ENCODE measurements around the gene NUCB2. TPM values are rescaled to one million over a fixed set of nuclear protein-coding genes. Genes with fewer than 3 reads are reported as not detected.

Gene NUCB2
- total and polyA plus RNA-seq, 2 of the 13 experiments (the other 11 are each of a cell fraction or from before 2014, with no cell fraction given): 54.2 to 82.4 TPM

DNA sequence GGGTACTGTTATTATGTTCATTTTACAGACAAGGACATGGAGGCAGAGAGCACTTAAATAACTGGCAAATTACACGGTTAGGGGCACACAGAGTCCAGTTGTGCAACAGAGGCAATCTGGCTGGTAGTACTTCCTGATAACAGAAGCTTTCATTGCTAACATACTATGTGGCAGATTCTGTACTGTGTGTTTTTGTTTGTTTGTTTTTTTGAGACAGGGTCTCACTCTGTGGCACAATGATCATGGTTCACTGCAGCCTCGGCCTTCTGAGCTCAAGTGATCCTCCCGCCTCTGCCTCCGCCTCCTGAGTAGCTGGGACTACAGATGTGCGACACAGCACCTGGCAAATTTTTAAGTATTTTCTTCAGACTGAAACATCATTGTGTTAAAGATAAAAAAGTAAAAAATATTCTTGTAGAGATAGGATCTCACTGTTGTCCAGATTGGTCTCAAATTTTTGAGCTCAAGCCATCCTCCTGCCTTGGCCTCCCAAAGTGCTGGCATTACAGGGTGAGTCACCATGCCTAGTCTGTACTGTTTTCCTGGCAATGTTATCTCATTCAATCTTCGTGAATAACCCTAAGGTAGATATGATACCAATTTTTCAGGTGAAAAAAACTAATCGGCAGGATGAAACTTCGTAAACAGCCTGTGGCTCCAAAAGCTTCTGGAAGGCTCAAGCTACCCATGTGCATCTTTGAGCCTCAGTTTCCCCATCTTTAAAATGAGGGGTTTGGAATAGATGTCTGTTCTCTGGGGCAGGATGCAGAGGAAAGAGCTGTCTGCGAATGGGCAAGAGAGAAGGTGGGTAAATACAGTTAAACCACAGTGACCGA, 921 bp upstream of the NUCB2 start:
- in situ Hi-C loops (cut with HindIII; ENCODE audit: extremely low pct_ligation_motif_present, low pct_unique_long_range_greater_than_20kb): no loop called here
- Histone ChIP-seq H2AFZ (ENCODE audit: low read length) (no peak overlapping the region), H3K9ac (ENCODE audit: insufficient read depth, low read depth, low read length) (peak overlapping the region; percentile 85), H3K36me3 (replicated peaks in 1 of 2; ENCODE audit: control insufficient read depth in 1 of 2, insufficient read depth in 2 of 2, low read length in 2 of 2) (no peaks in the 10 kb centered on the region), H3K4me2 (ENCODE audit: low read depth, low read length) (peak overlapping the region; percentile 91), H3K4me1 (ENCODE audit: insufficient read depth, low read length) (peaks cover 45% of the 10 kb centered on the region), H3K27ac (ENCODE audit: extremely low read length, insufficient read depth, low read length) (peak overlapping the region; percentile 87), H3K9me3 (ENCODE audit: low read length) (no peaks in the 10 kb centered on the region), H3K79me2 (ENCODE audit: insufficient read depth, low read length) (no peaks in the 10 kb centered on the region), H3K4me3 (replicated peaks in 1 of 3; ENCODE audit: insufficient read depth in 1 of 3, low read depth in 2 of 3, low read length in 3 of 3) (peak overlapping the region; percentile 83 to 95 (median 87)), H3K27me3 (ENCODE audit: control insufficient read depth in 1 of 2, insufficient read depth in 2 of 2, low read length in 2 of 2) (no peaks in the 10 kb centered on the region; a peak in 1 of 5 replicates), H4K20me1 (ENCODE audit: insufficient read depth, low read length) (no peaks in the 10 kb centered on the region)
- POLR2A ChIA-PET: interaction anchor here (0.6 to 4.2 kb wide), 4 partner anchors 59 to 77 kb away, joined by 3 to 13 read pairs (median 6); partner anchors contain the start of genes NCR3LG1 and PIK3C2A
- BruUV-seq (replicated peaks): TSS peak; percentile 92
- FAIRE-seq (no peak), ATAC-seq (peak; percentile 1; the same call in 1 of the 3 replicates), DNase-seq (ENCODE audit: low spot score) (peak; percentile 48)
- 4% methylated on average over 10 of the region's 10 CpGs for WGBS (ENCODE audit: low lambda C conversion rate)
- intact Hi-C loops (cut with micrococcal nuclease; ENCODE audit: unreplicated experiment): loop anchor here (2.0 kb wide), 2 partner anchors 67 to 77 kb away; no protein-coding TSS in a partner anchor
- CTCF ChIA-PET (ENCODE audit: low intra/inter-chr PET ratio, low total read pairs): no interaction called here
- no peak; the same call in 1 of the 2 replicates for TF ChIP-seq KAT8 (CRISPR knock-in tag; IDR thresholded peaks at IDR 0.05)
- no peak for TF ChIP-seq NBN (conservative IDR thresholded peaks at IDR 0.05)
- no peak for TF ChIP-seq KLF16 (CRISPR knock-in tag; IDR thresholded peaks at IDR 0.05)
- TF ChIP-seq MAFK (conservative IDR thresholded peaks at IDR 0.05 in 1 of 2, IDR thresholded peaks at IDR 0.05 in 1 of 2; ENCODE audit: low read length in 2 of 2): no peak
- TF ChIP-seq ZNF343 (CRISPR knock-in tag; IDR thresholded peaks at IDR 0.05): no peak
- TF ChIP-seq ZNF354B (CRISPR knock-in tag; IDR thresholded peaks at IDR 0.05): no peak
- TF ChIP-seq ZNF619 (CRISPR knock-in tag; IDR thresholded peaks at IDR 0.05): no peak
- TF ChIP-seq SIX4 (CRISPR knock-in tag; IDR thresholded peaks at IDR 0.05): no peak
- no peak; the same call in 1 of the 2 replicates for TF ChIP-seq ZNF563 (CRISPR knock-in tag; IDR thresholded peaks at IDR 0.05)
- TF ChIP-seq, protein P1, sequence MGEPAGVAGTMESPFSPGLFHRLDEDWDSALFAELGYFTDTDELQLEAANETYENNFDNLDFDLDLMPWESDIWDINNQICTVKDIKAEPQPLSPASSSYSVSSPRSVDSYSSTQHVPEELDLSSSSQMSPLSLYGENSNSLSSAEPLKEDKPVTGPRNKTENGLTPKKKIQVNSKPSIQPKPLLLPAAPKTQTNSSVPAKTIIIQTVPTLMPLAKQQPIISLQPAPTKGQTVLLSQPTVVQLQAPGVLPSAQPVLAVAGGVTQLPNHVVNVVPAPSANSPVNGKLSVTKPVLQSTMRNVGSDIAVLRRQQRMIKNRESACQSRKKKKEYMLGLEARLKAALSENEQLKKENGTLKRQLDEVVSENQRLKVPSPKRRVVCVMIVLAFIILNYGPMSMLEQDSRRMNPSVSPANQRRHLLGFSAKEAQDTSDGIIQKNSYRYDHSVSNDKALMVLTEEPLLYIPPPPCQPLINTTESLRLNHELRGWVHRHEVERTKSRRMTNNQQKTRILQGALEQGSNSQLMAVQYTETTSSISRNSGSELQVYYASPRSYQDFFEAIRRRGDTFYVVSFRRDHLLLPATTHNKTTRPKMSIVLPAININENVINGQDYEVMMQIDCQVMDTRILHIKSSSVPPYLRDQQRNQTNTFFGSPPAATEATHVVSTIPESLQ (CRISPR knock-in tag; conservative IDR thresholded peaks at IDR 0.05): no peak
- no peak for TF ChIP-seq SMAD9 (CRISPR knock-in tag; IDR thresholded peaks at IDR 0.05)
- no peak for TF ChIP-seq HOXD1 (CRISPR knock-in tag; IDR thresholded peaks at IDR 0.05)
- TF ChIP-seq, protein P2, sequence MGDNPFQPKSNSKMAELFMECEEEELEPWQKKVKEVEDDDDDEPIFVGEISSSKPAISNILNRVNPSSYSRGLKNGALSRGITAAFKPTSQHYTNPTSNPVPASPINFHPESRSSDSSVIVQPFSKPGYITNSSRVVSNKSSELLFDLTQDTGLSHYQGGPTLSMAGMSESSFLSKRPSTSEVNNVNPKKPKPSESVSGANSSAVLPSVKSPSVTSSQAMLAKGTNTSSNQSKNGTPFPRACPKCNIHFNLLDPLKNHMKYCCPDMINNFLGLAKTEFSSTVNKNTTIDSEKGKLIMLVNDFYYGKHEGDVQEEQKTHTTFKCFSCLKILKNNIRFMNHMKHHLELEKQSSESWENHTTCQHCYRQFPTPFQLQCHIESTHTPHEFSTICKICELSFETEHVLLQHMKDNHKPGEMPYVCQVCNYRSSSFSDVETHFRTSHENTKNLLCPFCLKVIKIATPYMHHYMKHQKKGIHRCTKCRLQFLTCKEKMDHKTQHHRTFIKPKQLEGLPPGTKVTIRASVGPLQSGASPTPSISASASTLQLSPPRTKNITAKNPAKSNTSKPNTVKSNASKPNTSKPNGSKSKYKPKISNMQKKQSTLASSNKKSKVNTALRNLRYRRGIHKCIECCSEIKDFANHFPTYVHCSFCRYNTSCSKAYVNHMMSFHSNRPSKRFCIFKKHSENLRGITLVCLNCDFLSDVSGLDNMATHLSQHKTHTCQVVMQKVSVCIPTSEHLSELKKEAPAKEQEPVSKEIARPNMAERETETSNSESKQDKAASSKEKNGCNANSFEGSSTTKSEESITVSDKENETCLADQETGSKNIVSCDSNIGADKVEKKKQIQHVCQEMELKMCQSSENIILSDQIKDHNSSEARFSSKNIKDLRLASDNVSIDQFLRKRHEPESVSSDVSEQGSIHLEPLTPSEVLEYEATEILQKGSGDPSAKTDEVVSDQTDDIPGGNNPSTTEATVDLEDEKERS (CRISPR knock-in tag; IDR thresholded peaks at IDR 0.05): 0 out of 2 replicates have a peak, but pooled peaks have one; percentile 30
- no peak for TF ChIP-seq ZFYVE20 (CRISPR knock-in tag; IDR thresholded peaks at IDR 0.05; ENCODE audit: borderline replicate concordance, low read depth)
- no peak for TF ChIP-seq ZBTB10 (CRISPR knock-in tag; IDR thresholded peaks at IDR 0.05; ENCODE audit: borderline replicate concordance)
